Parathyroid adenoma (tissue), 2 donors: ENCODE measurements around the gene COX10.

Experiments
- H2AFZ ChIP-seq: fragments of 300-600 bp; sonication (generic); one replicate; pipeline ENCODE4 v1.7.0; 2017; ENCODE audit warnings: antibody characterized with exemption, mild to moderate bottlenecking
- H3K27ac ChIP-seq: fragments of 300-600 bp; sonication (generic); one replicate; pipeline ENCODE4 v1.7.0; 2017
- H3K27me3 ChIP-seq: fragments of 300-600 bp; sonication (generic); one replicate; pipeline ENCODE4 v1.7.0; 2017; ENCODE audit warnings: low read length; ENCODE audit not compliant: control insufficient read depth, insufficient read depth
- H3K36me3 ChIP-seq: fragments of 300-600 bp; sonication (generic); one replicate; pipeline ENCODE4 v1.7.0; 2017; ENCODE audit warnings: low read length; ENCODE audit not compliant: control insufficient read depth, insufficient read depth
- H3K4me1 ChIP-seq: fragments of 300-600 bp; sonication (generic); one replicate; pipeline ENCODE4 v1.7.0; 2017; ENCODE audit warnings: control low read depth
- H3K4me2 ChIP-seq: fragments of 300-600 bp; sonication (generic); one replicate; pipeline ENCODE4 v1.7.0; 2017; ENCODE audit warnings: low read length
- H3K4me3 ChIP-seq: fragments of 300-600 bp; sonication (generic); one replicate; pipeline ENCODE4 v1.7.0; 2017; ENCODE audit warnings: low read depth, low read length
- H3K79me2 ChIP-seq: fragments of 300-600 bp; sonication (generic); one replicate; pipeline ENCODE4 v1.7.0; 2017; ENCODE audit warnings: control low read depth
- H3K9ac ChIP-seq: fragments of 300-600 bp; sonication (generic); one replicate; pipeline ENCODE4 v1.7.0; 2017; ENCODE audit warnings: mild to moderate bottlenecking
- H3K9me3 ChIP-seq: fragments of 300-600 bp; sonication (generic); one replicate; pipeline ENCODE4 v1.7.0; 2017; ENCODE audit warnings: low read length; ENCODE audit not compliant: control insufficient read depth
- TF ChIP-seq, protein P1 (sequence below): fragments of 300-600 bp; sonication (generic); IDR thresholded peaks from one replicate; pipeline ENCODE4 v1.7.0; 2017; ENCODE audit warnings: antibody characterized with exemption, mild to moderate bottlenecking
- donor health status: primary hyperparathyroidism.

The COX10 gene

GRCh38 chr17:14135906-14136590 is 66.7 kb downstream of the COX10 start:
- Histone ChIP-seq H3K4me1 (no peaks in the 10 kb centered on the region), H3K79me2 (no peaks in the 10 kb centered on the region), H3K4me2 (no peak overlapping the region), H2AFZ (no peak overlapping the region), H3K9ac (no peak overlapping the region), H3K36me3 (no peaks in the 10 kb centered on the region), H3K4me3 (no peak overlapping the region), H3K27ac (no peak overlapping the region), H3K27me3 (no peaks in the 10 kb centered on the region), H3K9me3 (no peaks in the 10 kb centered on the region)
- TF ChIP-seq, protein P1, sequence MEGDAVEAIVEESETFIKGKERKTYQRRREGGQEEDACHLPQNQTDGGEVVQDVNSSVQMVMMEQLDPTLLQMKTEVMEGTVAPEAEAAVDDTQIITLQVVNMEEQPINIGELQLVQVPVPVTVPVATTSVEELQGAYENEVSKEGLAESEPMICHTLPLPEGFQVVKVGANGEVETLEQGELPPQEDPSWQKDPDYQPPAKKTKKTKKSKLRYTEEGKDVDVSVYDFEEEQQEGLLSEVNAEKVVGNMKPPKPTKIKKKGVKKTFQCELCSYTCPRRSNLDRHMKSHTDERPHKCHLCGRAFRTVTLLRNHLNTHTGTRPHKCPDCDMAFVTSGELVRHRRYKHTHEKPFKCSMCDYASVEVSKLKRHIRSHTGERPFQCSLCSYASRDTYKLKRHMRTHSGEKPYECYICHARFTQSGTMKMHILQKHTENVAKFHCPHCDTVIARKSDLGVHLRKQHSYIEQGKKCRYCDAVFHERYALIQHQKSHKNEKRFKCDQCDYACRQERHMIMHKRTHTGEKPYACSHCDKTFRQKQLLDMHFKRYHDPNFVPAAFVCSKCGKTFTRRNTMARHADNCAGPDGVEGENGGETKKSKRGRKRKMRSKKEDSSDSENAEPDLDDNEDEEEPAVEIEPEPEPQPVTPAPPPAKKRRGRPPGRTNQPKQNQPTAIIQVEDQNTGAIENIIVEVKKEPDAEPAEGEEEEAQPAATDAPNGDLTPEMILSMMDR = no peak

DNA sequence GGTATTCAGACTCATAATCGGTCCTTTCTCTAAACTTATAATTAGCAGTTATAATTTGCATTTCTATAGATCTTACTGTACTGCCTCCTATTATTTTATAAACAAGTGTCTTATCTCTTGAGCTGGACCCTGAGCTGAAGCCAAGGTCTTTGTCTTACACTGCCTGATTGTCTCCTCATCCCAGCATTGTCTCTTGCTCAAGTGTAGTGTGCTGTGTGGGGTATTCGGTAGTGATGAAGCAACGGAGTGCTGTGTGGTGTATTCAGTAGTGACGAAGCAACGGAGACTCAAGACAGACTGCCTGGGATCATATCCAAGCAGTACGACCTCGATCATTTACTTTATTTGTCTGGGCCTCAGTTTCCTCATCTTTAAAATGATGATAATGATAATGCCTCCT is 69.3 kb downstream of the COX10 start:
- Histone ChIP-seq H3K4me3 (no peak overlapping the region), H3K9me3 (no peaks in the 10 kb centered on the region), H2AFZ (no peak overlapping the region), H3K36me3 (no peaks in the 10 kb centered on the region), H3K27me3 (no peaks in the 10 kb centered on the region), H3K4me2 (no peak overlapping the region), H3K27ac (no peak overlapping the region), H3K9ac (no peak overlapping the region), H3K79me2 (no peaks in the 10 kb centered on the region), H3K4me1 (no peaks in the 10 kb centered on the region)
- TF ChIP-seq, protein P1 = no peak

DNA sequence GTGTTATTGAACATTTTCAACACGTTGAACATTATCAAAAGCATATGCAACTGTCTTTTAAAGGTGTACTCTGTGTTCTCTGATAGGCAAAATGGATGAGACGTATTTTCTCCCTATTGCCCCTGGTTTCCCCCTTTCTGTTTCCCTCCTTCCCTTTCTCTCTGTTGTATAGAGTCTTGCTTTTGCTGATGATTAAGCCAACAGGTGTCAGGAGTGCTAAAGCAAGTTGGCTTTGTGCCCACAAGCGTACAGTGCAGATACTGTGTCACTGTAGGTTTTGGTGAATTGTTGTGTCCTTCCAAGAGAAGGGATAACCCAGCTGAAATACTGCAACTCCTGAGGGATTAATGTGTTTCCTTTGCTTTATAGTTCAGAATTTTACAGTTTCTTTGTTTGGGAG is 74.4 kb downstream of the COX10 start:
- Histone ChIP-seq H3K9ac (no peak overlapping the region), H3K79me2 (no peaks in the 10 kb centered on the region), H3K4me2 (no peak overlapping the region), H3K4me3 (no peak overlapping the region), H3K4me1 (no peaks in the 10 kb centered on the region), H2AFZ (no peak overlapping the region), H3K27me3 (no peaks in the 10 kb centered on the region), H3K9me3 (no peaks in the 10 kb centered on the region), H3K27ac (no peak overlapping the region), H3K36me3 (no peaks in the 10 kb centered on the region)
- TF ChIP-seq, protein P1 = no peak

- Histone ChIP-seq H3K4me2 (no peak overlapping the region), H3K9me3 (no peaks in the 10 kb centered on the region), H3K4me3 (no peak overlapping the region), H3K9ac (no peak overlapping the region), H3K79me2 (peaks cover 2% of the 10 kb centered on the region), H2AFZ (no peak overlapping the region), H3K27me3 (no peaks in the 10 kb centered on the region), H3K4me1 (no peaks in the 10 kb centered on the region), H3K27ac (no peak overlapping the region), H3K36me3 (no peaks in the 10 kb centered on the region)
- TF ChIP-seq, protein P1 = no peak
These were observed 75.2 kb downstream of the COX10 start for GRCh38 chr17:14144508-14144907.

- TF ChIP-seq, protein P1 = no peak
- no peak overlapping the region for H3K27ac ChIP-seq
These were observed 80.4 kb downstream of the COX10 start for GRCh38 chr17:14149751-14150150.

More at GRCh38 chr17:14149751-14150150, 80.4 kb downstream of the COX10 start:
- H3K4me2 ChIP-seq = no peak overlapping the region
- H3K27me3 ChIP-seq = no peaks in the 10 kb centered on the region
- no peak overlapping the region for H3K9ac ChIP-seq
- no peak overlapping the region for H3K4me3 ChIP-seq
- H3K9me3 ChIP-seq = no peaks in the 10 kb centered on the region
- no peak overlapping the region for H2AFZ ChIP-seq
- peaks cover 3% of the 10 kb centered on the region for H3K79me2 ChIP-seq
- no peaks in the 10 kb centered on the region for H3K4me1 ChIP-seq
- H3K36me3 ChIP-seq = no peaks in the 10 kb centered on the region
